H1 (cell line): ENCODE results near the gene NUDT1. TPM values are rescaled to one million over a fixed set of nuclear protein-coding genes. Genes with fewer than 3 reads are reported as not detected.

Experiments
- CTCF ChIA-PET: fragments of 300-600 bp; sonication (Branson Sonifier 250); formaldehyde crosslinking; loops from one replicate; lab custom pipeline; 2021; ENCODE audit not compliant: partially characterized antibody; lab: Charles Lee
- POLR2A ChIA-PET: fragments of 300-600 bp; sonication (Branson Sonifier 250); formaldehyde crosslinking; loops from one replicate; lab custom pipeline; 2021; ENCODE audit warnings: inconsistent platforms; ENCODE audit not compliant: partially characterized antibody; lab: Charles Lee
- DNase-seq, 2 experiments: peaks; one replicate each; pipeline versions ENCODE4 v3.0.0 to v3.0.0-alpha.2; 2010 to 2022; ENCODE audit warnings: low spot score in 2 of 2, low read depth in 1 of 2, mixed read lengths in 1 of 2
- FAIRE-seq: peaks from 2 replicates; lab custom pipeline; 2011; peaks lifted over from hg19 to GRCh38; lab: Jason Lieb, UNC
- H2AFZ ChIP-seq: 2 replicates; pipeline ENCODE4 v1.8.1; 2012; ENCODE audit warnings: low read length, inconsistent platforms
- H2AK5ac ChIP-seq: 2 replicates; pipeline ENCODE4 v1.6.1; 2013; ENCODE audit warnings: low read depth, low read length
- H2BK120ac ChIP-seq: replicated peaks from 2 replicates; pipeline ENCODE3; 2013; ENCODE audit warnings: low read depth, low read length, inconsistent platforms
- H2BK12ac ChIP-seq: 2 replicates; pipeline ENCODE4 v1.6.1; 2013; ENCODE audit warnings: low read depth, low read length
- H2BK15ac ChIP-seq: 2 replicates; pipeline ENCODE4 v1.6.1; 2013; ENCODE audit warnings: low read length
- H2BK20ac ChIP-seq: 2 replicates; pipeline ENCODE4 v1.6.1; 2013; ENCODE audit warnings: low read length
- H2BK5ac ChIP-seq: 2 replicates; pipeline ENCODE4 v1.6.1; 2013; ENCODE audit warnings: low read depth, low read length
- H3K14ac ChIP-seq: 2 replicates; pipeline ENCODE4 v1.6.1; 2013; ENCODE audit warnings: inconsistent platforms; ENCODE audit not compliant: insufficient read length
- H3K18ac ChIP-seq: 2 replicates; pipeline ENCODE4 v1.6.1; 2013; ENCODE audit warnings: low read length; ENCODE audit errors: extremely low read depth
- H3K23ac ChIP-seq: 2 replicates; pipeline ENCODE4 v1.6.1; 2013; ENCODE audit warnings: inconsistent platforms; ENCODE audit not compliant: insufficient read length
- H3K23me2 ChIP-seq: 2 replicates; pipeline ENCODE4 v1.6.1; 2013; ENCODE audit warnings: low read depth, low read length
- H3K27ac ChIP-seq: 2 replicates; pipeline ENCODE4 v1.6.1; 2011; ENCODE audit warnings: low read depth, low read length, inconsistent platforms
- H3K27me3 ChIP-seq, 4 experiments: replicated peaks in 1 of 4; 1 replicate in 1 of 4; 2 replicates in 3 of 4; pipeline versions ENCODE4 v1.6.1 to v1.8.1; 2011 to 2013; ENCODE audit warnings: low read length in 3 of 4, mild to moderate bottlenecking in 3 of 4, inconsistent platforms in 2 of 4, mixed read lengths in 2 of 4, moderate library complexity in 1 of 4; ENCODE audit not compliant: control insufficient read depth in 3 of 4, insufficient read depth in 3 of 4; ENCODE audit errors: extremely low read depth in 1 of 4
- H3K36me3 ChIP-seq, 4 experiments: 2 replicates each; pipeline versions ENCODE4 v1.6.1 to v1.8.1; 2011 to 2013; ENCODE audit warnings: mild to moderate bottlenecking in 4 of 4, low read length in 3 of 4, moderate library complexity in 2 of 4, control low read depth in 1 of 4, inconsistent platforms in 1 of 4; ENCODE audit not compliant: insufficient read depth in 4 of 4, control insufficient read depth in 2 of 4
- H3K4ac ChIP-seq: replicated peaks from 2 replicates; pipeline ENCODE3; 2013; ENCODE audit warnings: low read length, low read depth, mixed read lengths, inconsistent platforms; ENCODE audit not compliant: insufficient read length
- H3K4me1 ChIP-seq, 4 experiments: replicated peaks in 1 of 4; 1 replicate in 1 of 4; 2 replicates in 3 of 4; pipeline versions ENCODE4 v1.6.1 to v1.8.1; 2011 to 2013; ENCODE audit warnings: low read length in 3 of 4, inconsistent platforms in 2 of 4, mixed read lengths in 1 of 4; ENCODE audit not compliant: insufficient read depth in 4 of 4, control insufficient read depth in 3 of 4
- H3K4me2 ChIP-seq, 2 experiments: 2 replicates each; pipeline versions ENCODE4 v1.6.1 to v1.8.1; 2011 to 2013; ENCODE audit warnings: low read depth in 2 of 2, low read length in 2 of 2, control low read depth in 1 of 2, inconsistent platforms in 1 of 2, mild to moderate bottlenecking in 1 of 2; ENCODE audit not compliant: insufficient read depth in 1 of 2
- H3K4me3 ChIP-seq, 4 experiments: fragments of 200-600, 300-600 bp in 1 of 4; sonication (generic), shearing (Covaris generic), sonication (Bioruptor Twin) in 1 of 4; 2 replicates each; pipeline versions ENCODE4 v1.5.1 to v1.8.1; 2011 to 2016; ENCODE audit warnings: low read length in 4 of 4, low read depth in 3 of 4, control low read depth in 2 of 4, inconsistent platforms in 2 of 4, mild to moderate bottlenecking in 2 of 4, mixed read lengths in 1 of 4, moderate library complexity in 1 of 4; ENCODE audit not compliant: insufficient read depth in 2 of 4; ENCODE audit errors: extremely low read depth in 1 of 4
- H3K56ac ChIP-seq: replicated peaks from 2 replicates; pipeline ENCODE3; 2013; ENCODE audit warnings: low read depth, mild to moderate bottlenecking, mixed read lengths, low read length, inconsistent platforms; ENCODE audit not compliant: insufficient read length
- H3K79me1 ChIP-seq: 2 replicates; pipeline ENCODE4 v1.6.1; 2013; ENCODE audit warnings: low read depth, low read length, control low read depth
- H3K79me2 ChIP-seq, 2 experiments: 2 replicates each; pipeline versions ENCODE4 v1.6.1 to v1.8.1; 2012 to 2013; ENCODE audit warnings: low read length in 2 of 2, mild to moderate bottlenecking in 2 of 2, inconsistent platforms in 1 of 2; ENCODE audit not compliant: insufficient read depth in 2 of 2, control insufficient read depth in 1 of 2
- H3K9ac ChIP-seq, 4 experiments: replicated peaks in 1 of 4; 1 replicate in 1 of 4; 2 replicates in 3 of 4; pipeline versions ENCODE4 v1.6.1 to v1.8.1; 2011 to 2013; ENCODE audit warnings: low read depth in 3 of 4, low read length in 3 of 4, control low read depth in 2 of 4, mild to moderate bottlenecking in 2 of 4, moderate library complexity in 2 of 4, inconsistent platforms in 1 of 4; ENCODE audit errors: extremely low read depth in 1 of 4
- H3K9me3 ChIP-seq, 2 experiments: 2 replicates each; pipeline versions ENCODE4 v1.6.1 to v1.8.1; 2012 to 2013; ENCODE audit warnings: mild to moderate bottlenecking in 2 of 2, moderate library complexity in 2 of 2, control low read depth in 1 of 2, inconsistent platforms in 1 of 2, low read depth in 1 of 2, low read length in 1 of 2, mixed read lengths in 1 of 2; ENCODE audit not compliant: insufficient read depth in 2 of 2
- H4K20me1 ChIP-seq, 2 experiments: replicated peaks in 1 of 2; 2 replicates each; pipeline versions ENCODE3 to v1.8.1; 2011 to 2013; ENCODE audit warnings: inconsistent platforms in 2 of 2, low read length in 2 of 2, mild to moderate bottlenecking in 1 of 2; ENCODE audit not compliant: insufficient read depth in 2 of 2, control insufficient read depth in 1 of 2
- H4K5ac ChIP-seq: 2 replicates; pipeline ENCODE4 v1.6.1; 2013; ENCODE audit warnings: low read length, low read depth, mixed read lengths, inconsistent platforms; ENCODE audit not compliant: insufficient read length
- H4K8ac ChIP-seq: 2 replicates; pipeline ENCODE4 v1.8.0; 2013; ENCODE audit warnings: mild to moderate bottlenecking, moderate library complexity, low read length, inconsistent platforms; ENCODE audit not compliant: insufficient read depth; ENCODE audit errors: extremely low read depth
- H4K91ac ChIP-seq: replicated peaks from 2 replicates; pipeline ENCODE3; 2013; ENCODE audit warnings: low read length, mixed read lengths, inconsistent platforms; ENCODE audit not compliant: insufficient read length
- E2F6 ChIP-seq: IDR thresholded peaks from 2 replicates; pipeline ENCODE4 v1.6.1; 2012; ENCODE audit warnings: inconsistent platforms
- NANOG ChIP-seq: IDR thresholded peaks from 2 replicates; pipeline ENCODE4 v1.6.1; 2011; ENCODE audit warnings: low read length, low read depth, mild to moderate bottlenecking, inconsistent platforms; ENCODE audit not compliant: insufficient read depth, poor library complexity, severe bottlenecking
- SAP30 ChIP-seq: fragments of 300-600 bp; sonication (generic); IDR thresholded peaks from 2 replicates; pipeline ENCODE4 v1.7.1; 2012; ENCODE audit warnings: low read length, moderate library complexity, mild to moderate bottlenecking, inconsistent platforms; ENCODE audit not compliant: insufficient read depth, insufficient replicate concordance
- WGBS, 2 experiments: shearing (Covaris generic) in 1 of 2; methylation state at CpG; one replicate each; pipeline versions ENCODE4 v1.1.6 to v1.1.7; 2013 to 2015; ENCODE audit warnings: low lambda C conversion rate in 2 of 2, mixed read lengths in 2 of 2, inconsistent platforms in 1 of 2, low coverage in 1 of 2, missing lambda C conversion rate in 1 of 2; ENCODE audit not compliant: insufficient replicate concordance in 2 of 2, insufficient coverage in 1 of 2, insufficient read length in 1 of 2; ENCODE audit errors: extremely low coverage in 1 of 2, missing lambda C conversion rate in 1 of 2; 5-methylcytosine and 5-hydroxymethylcytosine counted together
- polyA plus RNA-seq, 7 experiments: library from polyadenylated mRNA; depleted of rRNA in 3 of 7; stranded (reverse) in 5 of 7; unstranded in 2 of 7; fragments of >200 nt in 5 of 7; fragments of 200-250 nt in 2 of 7; gene quantifications; 1 replicate in 5 of 7; 2 replicates in 1 of 7; 4 replicates in 1 of 7; pipeline versions ENCODE4 v1.2.1 to v1.2.3, GENCODE V29; 2011 to 2013; ENCODE audit warnings: missing spikeins in 2 of 7, mixed read lengths in 2 of 7
- total RNA-seq: library from RNA; stranded (reverse); fragmentation: NEBNext Ultra II Directional; extraction: Animal tissue kit (Norgen Biotek cat#: 25700); gene quantifications from 2 replicates; pipeline ENCODE4 v1.2.1, GENCODE V29; 2021

The NUDT1 gene
- total and polyA plus RNA-seq, 2 of the 8 experiments (the other 6 are each of a cell fraction or from before 2014, with no cell fraction given), result 76.1 to 89.5 TPM

- Histone ChIP-seq H4K8ac (no peak overlapping the region; the same call in 1 of the 2 replicates), H2AK5ac (no peak overlapping the region), H2BK120ac (no peak overlapping the region), H3K27me3 (no peaks in the 10 kb centered on the region; a peak in 1 of 7 replicates), H2BK5ac (no peak overlapping the region), H2BK12ac (no peak overlapping the region), H3K56ac (no peak overlapping the region), H3K18ac (no peak overlapping the region), H3K23me2 (peaks cover 3% of the 10 kb centered on the region; the same call in 1 of the 2 replicates), H3K79me1 (0 out of 2 replicates have a peak, but pooled peaks cover 2% of the 10 kb centered on the region), H4K20me1 (peaks cover 0 to 7% of the 10 kb centered on the region in 2 experiments), H3K27ac (no peak overlapping the region; the same call in 1 of the 2 replicates), H4K91ac (no peak overlapping the region), H3K9me3 (no peaks in the 10 kb centered on the region), H3K14ac (no peak overlapping the region), H3K9ac (no peak overlapping the region), H3K36me3 (no peaks in the 10 kb centered on the region; a peak in 3 of 8 replicates), H3K4me1 (peaks cover 0 to 16% (median 5%) of the 10 kb centered on the region in 4 experiments; a peak in 6 of 7 replicates), H4K5ac (no peak overlapping the region), H3K4me3 (no peak overlapping the region), H3K4me2 (no peak overlapping the region), H2BK20ac (no peak overlapping the region), H3K79me2 (peaks cover 0 to 14% of the 10 kb centered on the region in 2 experiments; a peak in 2 of 4 replicates), H3K4ac (no peak overlapping the region), H3K23ac (no peak overlapping the region), H2BK15ac (no peak overlapping the region), H2AFZ (no peak overlapping the region)
- CTCF ChIA-PET, result interaction anchor here (0.8 to 1.5 kb wide), 9 partner anchors 54 to 115 kb away, joined by 3 to 5 read pairs (median 4); no protein-coding TSS in a partner anchor
- FAIRE-seq, result no peak
- 93% methylated on average over 22 of the region's 22 CpGs; no CpG with 5 or more reads in 1 of the 2 experiments for WGBS, 2 experiments
- POLR2A ChIA-PET, result interaction anchor here (0.8 to 2.4 kb wide), 4 partner anchors 11 to 109 kb away, joined by 3 to 11 read pairs (median 3); partner anchors contain the start of gene EIF3B
- no peak for DNase-seq
- TF ChIP-seq NANOG (no peak), SAP30 (no peak), E2F6 (no peak)
These were observed 4.1 kb downstream of the NUDT1 start for GRCh38 chr7:2245883-2246675.
